ENCODE data around the gene RASSF8. TPM values are rescaled to one million over a fixed set of nuclear protein-coding genes. Genes with fewer than 3 reads are reported as not detected.

Gene RASSF8
- total RNA-seq, 2 donors from 2014 or later, result 47.9 to 86.6 TPM

DNA sequence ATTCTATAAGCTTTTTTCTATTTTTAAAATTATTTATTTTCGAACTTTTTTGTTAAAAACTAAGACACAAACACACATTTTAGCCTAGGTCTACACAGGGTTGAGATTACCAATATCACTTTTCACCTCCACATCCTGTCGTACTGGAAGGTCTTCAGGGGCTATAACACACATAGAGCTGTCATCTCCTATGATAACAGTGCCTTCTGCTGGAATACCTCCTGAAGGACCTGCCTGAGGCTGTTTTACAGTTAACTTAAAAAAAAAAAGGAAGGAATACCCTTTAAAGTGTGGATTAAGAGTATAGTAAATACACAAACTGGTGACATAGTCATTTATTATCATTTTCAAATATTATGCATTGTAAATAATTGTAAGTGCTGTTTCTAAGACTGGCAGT, 43.0 kb downstream of the RASSF8 start:
- no peak overlapping the region for H3K4me3 ChIP-seq
- H3K27me3 ChIP-seq (replicated peaks; ENCODE audit: insufficient read depth), result no peaks in the 10 kb centered on the region
- TF ChIP-seq, protein P1, sequence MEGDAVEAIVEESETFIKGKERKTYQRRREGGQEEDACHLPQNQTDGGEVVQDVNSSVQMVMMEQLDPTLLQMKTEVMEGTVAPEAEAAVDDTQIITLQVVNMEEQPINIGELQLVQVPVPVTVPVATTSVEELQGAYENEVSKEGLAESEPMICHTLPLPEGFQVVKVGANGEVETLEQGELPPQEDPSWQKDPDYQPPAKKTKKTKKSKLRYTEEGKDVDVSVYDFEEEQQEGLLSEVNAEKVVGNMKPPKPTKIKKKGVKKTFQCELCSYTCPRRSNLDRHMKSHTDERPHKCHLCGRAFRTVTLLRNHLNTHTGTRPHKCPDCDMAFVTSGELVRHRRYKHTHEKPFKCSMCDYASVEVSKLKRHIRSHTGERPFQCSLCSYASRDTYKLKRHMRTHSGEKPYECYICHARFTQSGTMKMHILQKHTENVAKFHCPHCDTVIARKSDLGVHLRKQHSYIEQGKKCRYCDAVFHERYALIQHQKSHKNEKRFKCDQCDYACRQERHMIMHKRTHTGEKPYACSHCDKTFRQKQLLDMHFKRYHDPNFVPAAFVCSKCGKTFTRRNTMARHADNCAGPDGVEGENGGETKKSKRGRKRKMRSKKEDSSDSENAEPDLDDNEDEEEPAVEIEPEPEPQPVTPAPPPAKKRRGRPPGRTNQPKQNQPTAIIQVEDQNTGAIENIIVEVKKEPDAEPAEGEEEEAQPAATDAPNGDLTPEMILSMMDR (IDR thresholded peaks at IDR 0.05), result no peak
- no peaks in the 10 kb centered on the region for H3K36me3 ChIP-seq
- no peak for DNase-seq (ENCODE audit: low spot score)
- no peak overlapping the region for H3K27ac ChIP-seq
- no peak for ATAC-seq (ENCODE audit: insufficient number of reproducible peaks, low FRiP score, low read depth)
- no peaks in the 10 kb centered on the region for H3K9me3 ChIP-seq
- peaks cover 18% of the 10 kb centered on the region in 2 donors for H3K4me1 ChIP-seq (ENCODE audit: control insufficient read depth in 1 of 2, low read depth in 2 of 2)

GRCh38 chr12:26003065-26003464, 44.6 kb downstream of the RASSF8 start:
- Histone ChIP-seq H3K36me3 (no peaks in the 10 kb centered on the region), H3K9me3 (no peaks in the 10 kb centered on the region), H3K27me3 (replicated peaks; ENCODE audit: insufficient read depth) (no peaks in the 10 kb centered on the region), H3K27ac (no peak overlapping the region), H3K4me1 (ENCODE audit: control insufficient read depth in 1 of 2, low read depth in 2 of 2) (peaks cover 6% of the 10 kb centered on the region in 2 donors), H3K4me3 (no peak overlapping the region)
- TF ChIP-seq, protein P1 (IDR thresholded peaks at IDR 0.05), result no peak
- DNase-seq (ENCODE audit: low spot score) (no peak), ATAC-seq (ENCODE audit: insufficient number of reproducible peaks, low FRiP score, low read depth) (no peak)

DNA sequence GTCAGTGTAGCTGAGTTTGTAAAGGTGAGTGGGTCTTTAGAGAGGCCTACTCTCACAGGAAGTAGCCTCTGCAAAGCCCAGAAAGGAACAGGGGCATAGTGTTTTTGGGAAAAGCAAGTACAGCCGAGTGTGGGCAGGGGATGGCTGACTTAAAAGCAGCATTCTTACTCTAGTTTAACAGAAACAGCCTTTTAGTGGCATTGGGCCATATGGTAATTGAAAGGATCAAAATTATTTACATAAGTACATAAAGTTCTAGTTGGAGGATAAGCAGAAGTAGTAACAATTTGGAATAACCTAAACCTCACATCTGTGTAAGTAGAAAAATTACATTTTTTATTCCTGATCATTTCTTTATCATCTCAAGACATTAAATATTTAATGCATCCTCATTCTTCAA, 49.1 kb downstream of the RASSF8 start:
- ATAC-seq (ENCODE audit: insufficient number of reproducible peaks, low FRiP score, low read depth), result no peak
- Histone ChIP-seq H3K27ac (no peak overlapping the region), H3K9me3 (no peaks in the 10 kb centered on the region), H3K4me3 (no peak overlapping the region), H3K36me3 (no peaks in the 10 kb centered on the region), H3K4me1 (ENCODE audit: control insufficient read depth in 1 of 2, low read depth in 2 of 2) (peaks cover 13 to 38% of the 10 kb centered on the region in 2 donors), H3K27me3 (replicated peaks; ENCODE audit: insufficient read depth) (no peaks in the 10 kb centered on the region)
- TF ChIP-seq, protein P1 (IDR thresholded peaks at IDR 0.05), result no peak
- no peak for DNase-seq (ENCODE audit: low spot score)

GRCh38 chr12:26009593-26009992, 51.1 kb downstream of the RASSF8 start:
- no peaks in the 10 kb centered on the region for H3K27me3 ChIP-seq (replicated peaks; ENCODE audit: insufficient read depth)
- no peaks in the 10 kb centered on the region for H3K36me3 ChIP-seq
- TF ChIP-seq, protein P1 (IDR thresholded peaks at IDR 0.05), result no peak
- ATAC-seq (ENCODE audit: insufficient number of reproducible peaks, low FRiP score, low read depth) (no peak), DNase-seq (ENCODE audit: low spot score) (no peak)
- peaks cover 13 to 54% of the 10 kb centered on the region in 2 donors for H3K4me1 ChIP-seq (ENCODE audit: control insufficient read depth in 1 of 2, low read depth in 2 of 2)
- no peak overlapping the region for H3K4me3 ChIP-seq
- no peaks in the 10 kb centered on the region for H3K9me3 ChIP-seq
- peak overlapping the region; percentile 73 to 85 for H3K27ac ChIP-seq

GRCh38 chr12:26010293-26010821, 51.9 kb downstream of the RASSF8 start:
- H3K36me3 ChIP-seq, result no peaks in the 10 kb centered on the region
- ATAC-seq (ENCODE audit: insufficient number of reproducible peaks, low FRiP score, low read depth) (no peak), DNase-seq (ENCODE audit: low spot score) (no peak)
- TF ChIP-seq, protein P1 (IDR thresholded peaks at IDR 0.05), result no peak
- peaks cover 13 to 54% of the 10 kb centered on the region in 2 donors for H3K4me1 ChIP-seq (ENCODE audit: control insufficient read depth in 1 of 2, low read depth in 2 of 2)
- peak overlapping the region; percentile 73 to 85 for H3K27ac ChIP-seq
- no peak overlapping the region for H3K4me3 ChIP-seq
- H3K27me3 ChIP-seq (replicated peaks; ENCODE audit: insufficient read depth), result no peaks in the 10 kb centered on the region
- H3K9me3 ChIP-seq, result no peaks in the 10 kb centered on the region

Data from thoracic aorta (tissue), 2 donors.